ENCODE results near the gene SDHC.

Gene SDHC

GRCh38 chr1:161307892-161308638 lies 6.1 kb upstream of the SDHC start:
- no peak overlapping the region for H3K18ac ChIP-seq (ENCODE audit: low read length)
- H2AK5ac ChIP-seq (ENCODE audit: low read depth, low read length), result no peak overlapping the region
- H3K4me2 ChIP-seq (ENCODE audit: insufficient read depth, low read length, poor library complexity, severe bottlenecking), result no peak overlapping the region
- no peak overlapping the region for H2BK15ac ChIP-seq (ENCODE audit: low read length)
- no peak overlapping the region for H2BK5ac ChIP-seq (ENCODE audit: low read length)
- no peak overlapping the region for H2AFZ ChIP-seq (ENCODE audit: low read length)
- no peak for DNase-seq (ENCODE audit: low spot score)
- no peak overlapping the region for H3K4me3 ChIP-seq (ENCODE audit: low read length in 2 of 2)
- no peak overlapping the region for H4K8ac ChIP-seq (ENCODE audit: low read depth, low read length)
- H3K27ac ChIP-seq (replicated peaks; ENCODE audit: low read length), result no peak overlapping the region
- H2BK12ac ChIP-seq (ENCODE audit: low read length), result no peak overlapping the region
- no peaks in the 10 kb centered on the region for H3K27me3 ChIP-seq (ENCODE audit: control insufficient read depth in 3 of 3, insufficient read depth in 3 of 3, low read depth in 1 of 3, low read length in 3 of 3)
- no peak overlapping the region for H2BK120ac ChIP-seq (ENCODE audit: low read depth, low read length)
- H3K4me1 ChIP-seq (ENCODE audit: control insufficient read depth in 2 of 2, insufficient read depth in 1 of 2, low read depth in 1 of 2, low read length in 2 of 2), result peaks cover 16 to 20% of the 10 kb centered on the region in 2 donors
- no peaks in the 10 kb centered on the region for H3K9me3 ChIP-seq (replicated peaks in 1 of 2; ENCODE audit: control insufficient read depth in 2 of 2, insufficient read depth in 1 of 2, low read depth in 1 of 2, low read length in 2 of 2)
- WGBS, 2 donors (ENCODE audit: extremely low coverage in 2 of 2, insufficient read length in 2 of 2, insufficient replicate concordance in 1 of 2), result no CpG with 5 or more reads among the region's 2 CpGs
- no peak overlapping the region for H3K14ac ChIP-seq (ENCODE audit: low read length)
- H4K91ac ChIP-seq (ENCODE audit: low read depth, low read length, poor library complexity), result no peak overlapping the region
- no peak overlapping the region for H3K9ac ChIP-seq (ENCODE audit: low read depth, low read length, poor library complexity)
- H3K23ac ChIP-seq (ENCODE audit: low read depth, low read length, poor library complexity), result no peak overlapping the region
- H3K36me3 ChIP-seq (replicated peaks in 1 of 2; ENCODE audit: control insufficient read depth in 2 of 2, insufficient read depth in 2 of 2, low read length in 2 of 2), result no peaks in the 10 kb centered on the region
- H3K4ac ChIP-seq (ENCODE audit: low read length), result no peak overlapping the region
- no peaks in the 10 kb centered on the region for H3K79me1 ChIP-seq (ENCODE audit: low read depth, low read length)

DNA sequence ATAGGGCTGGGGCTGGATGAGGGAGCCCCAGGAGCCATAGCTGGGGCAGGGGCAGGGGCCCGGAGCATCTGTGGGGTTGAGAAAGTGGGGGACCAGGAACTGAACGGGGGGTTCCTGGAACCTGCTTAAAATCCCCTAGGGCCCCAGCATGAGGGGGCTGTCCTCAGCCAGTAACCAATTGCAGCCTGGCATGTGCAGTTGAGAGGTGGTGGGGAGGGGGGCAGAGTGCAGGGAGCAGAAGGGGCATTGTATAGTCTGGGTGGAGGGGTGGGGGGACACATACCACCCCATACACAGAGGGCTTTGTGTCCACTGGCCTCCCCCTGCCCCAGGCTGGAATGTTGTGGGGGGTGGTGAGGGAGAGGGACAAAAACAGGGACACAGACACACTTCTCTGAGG lies 4.3 kb upstream of the SDHC start, which contains the start of gene MPZ:
Gene MPZ (minus strand): TSS at position 101 of the 400 bp plus-strand sequence. CDS start 63 bp downstream, at position 38.
- Histone ChIP-seq H2AK5ac (ENCODE audit: low read depth, low read length) (no peak within 1 kb of the TSS), H3K36me3 (replicated peaks in 1 of 2; ENCODE audit: control insufficient read depth in 2 of 2, insufficient read depth in 2 of 2, low read length in 2 of 2) (no peaks in the 10 kb centered on the region), H3K4me3 (ENCODE audit: low read length in 2 of 2) (no peak within 1 kb of the TSS), H2BK5ac (ENCODE audit: low read length) (no peak within 1 kb of the TSS), H3K79me1 (ENCODE audit: low read depth, low read length) (peaks cover 1% of the 10 kb centered on the region), H3K27ac (replicated peaks; ENCODE audit: low read length) (no peak within 1 kb of the TSS), H3K4ac (ENCODE audit: low read length) (no peak within 1 kb of the TSS), H2BK15ac (ENCODE audit: low read length) (peak within 1 kb of the TSS; percentile 34), H2BK12ac (ENCODE audit: low read length) (no peak within 1 kb of the TSS), H2BK120ac (ENCODE audit: low read depth, low read length) (no peak within 1 kb of the TSS), H3K14ac (ENCODE audit: low read length) (no peak within 1 kb of the TSS), H3K4me1 (ENCODE audit: control insufficient read depth in 2 of 2, insufficient read depth in 1 of 2, low read depth in 1 of 2, low read length in 2 of 2) (peaks cover 18 to 20% of the 10 kb centered on the region in 2 donors), H3K4me2 (ENCODE audit: insufficient read depth, low read length, poor library complexity, severe bottlenecking) (no peak within 1 kb of the TSS), H3K23ac (ENCODE audit: low read depth, low read length, poor library complexity) (no peak within 1 kb of the TSS), H4K8ac (ENCODE audit: low read depth, low read length) (no peak within 1 kb of the TSS), H2AFZ (ENCODE audit: low read length) (peak within 1 kb of the TSS; percentile 81), H3K9ac (ENCODE audit: low read depth, low read length, poor library complexity) (no peak within 1 kb of the TSS), H3K18ac (ENCODE audit: low read length) (peak within 1 kb of the TSS; percentile 16), H3K9me3 (replicated peaks in 1 of 2; ENCODE audit: control insufficient read depth in 2 of 2, insufficient read depth in 1 of 2, low read depth in 1 of 2, low read length in 2 of 2) (no peaks in the 10 kb centered on the region), H4K91ac (ENCODE audit: low read depth, low read length, poor library complexity) (no peak within 1 kb of the TSS), H3K27me3 (ENCODE audit: control insufficient read depth in 3 of 3, insufficient read depth in 3 of 3, low read depth in 1 of 3, low read length in 3 of 3) (no peaks in the 10 kb centered on the region)
- no CpG with 5 or more reads among the region's 2 CpGs for WGBS, 2 donors (ENCODE audit: extremely low coverage in 2 of 2, insufficient read length in 2 of 2, insufficient replicate concordance in 1 of 2)
- DNase-seq (ENCODE audit: low spot score), result no peak

GRCh38 chr1:161311595-161312181 lies 2.5 kb upstream of the SDHC start:
- no peaks in the 10 kb centered on the region for H3K9me3 ChIP-seq (replicated peaks in 1 of 2; ENCODE audit: control insufficient read depth in 2 of 2, insufficient read depth in 1 of 2, low read depth in 1 of 2, low read length in 2 of 2)
- peaks cover 1% of the 10 kb centered on the region for H3K79me1 ChIP-seq (ENCODE audit: low read depth, low read length)
- no peak overlapping the region for H3K4me3 ChIP-seq (ENCODE audit: low read length in 2 of 2)
- H3K27me3 ChIP-seq (ENCODE audit: control insufficient read depth in 3 of 3, insufficient read depth in 3 of 3, low read depth in 1 of 3, low read length in 3 of 3), result no peaks in the 10 kb centered on the region
- H3K23ac ChIP-seq (ENCODE audit: low read depth, low read length, poor library complexity), result no peak overlapping the region
- H3K14ac ChIP-seq (ENCODE audit: low read length), result no peak overlapping the region
- no CpG with 5 or more reads among the region's 4 CpGs for WGBS, 2 donors (ENCODE audit: extremely low coverage in 2 of 2, insufficient read length in 2 of 2, insufficient replicate concordance in 1 of 2)
- H2AFZ ChIP-seq (ENCODE audit: low read length), result no peak overlapping the region
- H3K4me2 ChIP-seq (ENCODE audit: insufficient read depth, low read length, poor library complexity, severe bottlenecking), result no peak overlapping the region
- no peak overlapping the region for H4K8ac ChIP-seq (ENCODE audit: low read depth, low read length)
- peaks cover 15 to 22% of the 10 kb centered on the region in 2 donors for H3K4me1 ChIP-seq (ENCODE audit: control insufficient read depth in 2 of 2, insufficient read depth in 1 of 2, low read depth in 1 of 2, low read length in 2 of 2)
- no peak overlapping the region for H2BK12ac ChIP-seq (ENCODE audit: low read length)
- no peak overlapping the region for H2AK5ac ChIP-seq (ENCODE audit: low read depth, low read length)
- no peak overlapping the region for H2BK120ac ChIP-seq (ENCODE audit: low read depth, low read length)
- no peak overlapping the region for H2BK15ac ChIP-seq (ENCODE audit: low read length)
- H2BK5ac ChIP-seq (ENCODE audit: low read length), result no peak overlapping the region
- H3K27ac ChIP-seq (replicated peaks; ENCODE audit: low read length), result no peak overlapping the region
- H4K91ac ChIP-seq (ENCODE audit: low read depth, low read length, poor library complexity), result no peak overlapping the region
- DNase-seq (ENCODE audit: low spot score), result no peak
- no peaks in the 10 kb centered on the region for H3K36me3 ChIP-seq (replicated peaks in 1 of 2; ENCODE audit: control insufficient read depth in 2 of 2, insufficient read depth in 2 of 2, low read length in 2 of 2)
- H3K4ac ChIP-seq (ENCODE audit: low read length), result no peak overlapping the region
- H3K18ac ChIP-seq (ENCODE audit: low read length), result no peak overlapping the region
- no peak overlapping the region for H3K9ac ChIP-seq (ENCODE audit: low read depth, low read length, poor library complexity)

- DNase-seq (ENCODE audit: low spot score), result no peak
- H4K8ac ChIP-seq (ENCODE audit: low read depth, low read length), result peak overlapping the region; percentile 50
- H2BK120ac ChIP-seq (ENCODE audit: low read depth, low read length), result no peak overlapping the region
- H3K27ac ChIP-seq (replicated peaks; ENCODE audit: low read length), result peak overlapping the region; percentile 62
- peak overlapping the region; percentile 75 to 82 for H3K4me3 ChIP-seq (ENCODE audit: low read length in 2 of 2)
- no peak overlapping the region for H3K4ac ChIP-seq (ENCODE audit: low read length)
- H3K14ac ChIP-seq (ENCODE audit: low read length), result no peak overlapping the region
- H3K79me1 ChIP-seq (ENCODE audit: low read depth, low read length), result peaks cover 1% of the 10 kb centered on the region
- no peaks in the 10 kb centered on the region for H3K27me3 ChIP-seq (ENCODE audit: control insufficient read depth in 3 of 3, insufficient read depth in 3 of 3, low read depth in 1 of 3, low read length in 3 of 3)
- H2BK12ac ChIP-seq (ENCODE audit: low read length), result no peak overlapping the region
- H2AK5ac ChIP-seq (ENCODE audit: low read depth, low read length), result peak overlapping the region; percentile 70
- H4K91ac ChIP-seq (ENCODE audit: low read depth, low read length, poor library complexity), result no peak overlapping the region
- H3K9ac ChIP-seq (ENCODE audit: low read depth, low read length, poor library complexity), result no peak overlapping the region
- no peak overlapping the region for H3K23ac ChIP-seq (ENCODE audit: low read depth, low read length, poor library complexity)
- H3K36me3 ChIP-seq (replicated peaks in 1 of 2; ENCODE audit: control insufficient read depth in 2 of 2, insufficient read depth in 2 of 2, low read length in 2 of 2), result peaks cover 0 to 7% of the 10 kb centered on the region in 2 donors
- peaks cover 13 to 15% of the 10 kb centered on the region in 2 donors for H3K4me1 ChIP-seq (ENCODE audit: control insufficient read depth in 2 of 2, insufficient read depth in 1 of 2, low read depth in 1 of 2, low read length in 2 of 2)
- H2BK15ac ChIP-seq (ENCODE audit: low read length), result peak overlapping the region; percentile 94
- H3K9me3 ChIP-seq (replicated peaks in 1 of 2; ENCODE audit: control insufficient read depth in 2 of 2, insufficient read depth in 1 of 2, low read depth in 1 of 2, low read length in 2 of 2), result no peaks in the 10 kb centered on the region
- peak overlapping the region; percentile 67 for H3K18ac ChIP-seq (ENCODE audit: low read length)
- no CpG with 5 or more reads among the region's 28 CpGs for WGBS, 2 donors (ENCODE audit: extremely low coverage in 2 of 2, insufficient read length in 2 of 2, insufficient replicate concordance in 1 of 2)
- peak overlapping the region; percentile 90 for H2AFZ ChIP-seq (ENCODE audit: low read length)
- peak overlapping the region; percentile 55 for H3K4me2 ChIP-seq (ENCODE audit: insufficient read depth, low read length, poor library complexity, severe bottlenecking)
- H2BK5ac ChIP-seq (ENCODE audit: low read length), result no peak overlapping the region
These were observed 504 bp upstream of the SDHC start for GRCh38 chr1:161313554-161314200.
